H9 (cell line): ENCODE measurements around the gene ADI1. TPM values are rescaled to one million over a fixed set of nuclear protein-coding genes. Genes with fewer than 3 reads are reported as not detected.
A peak's percentile ranks its signal among the peaks of the same experiment; 100 is the strongest.

Experiments used
- DNase-seq: peaks from one replicate; pipeline ENCODE4 v3.0.0-alpha.2; 2017
- H2AFZ ChIP-seq: one replicate; pipeline ENCODE4 v1.6.1; 2013; ENCODE audit warnings: mild to moderate bottlenecking, low read length, control low read depth, moderate library complexity
- H2AK5ac ChIP-seq: 2 replicates; pipeline ENCODE4 v1.6.1; 2013; ENCODE audit warnings: low read length, control low read depth, mixed read lengths; ENCODE audit not compliant: insufficient read length
- H2BK120ac ChIP-seq: one replicate; pipeline ENCODE4 v1.6.1; 2013; ENCODE audit warnings: low read depth, mild to moderate bottlenecking, low read length, control low read depth, inconsistent platforms; ENCODE audit not compliant: poor library complexity, severe bottlenecking
- H2BK12ac ChIP-seq: 2 replicates; pipeline ENCODE4 v1.6.1; 2013; ENCODE audit warnings: low read length, control low read depth, mixed read lengths, low read depth; ENCODE audit not compliant: insufficient read length
- H2BK15ac ChIP-seq: 2 replicates; pipeline ENCODE4 v1.6.1; 2013; ENCODE audit warnings: low read depth, low read length, control low read depth
- H2BK20ac ChIP-seq: one replicate; pipeline ENCODE4 v1.6.1; 2013; ENCODE audit warnings: low read depth, mild to moderate bottlenecking, low read length, control low read depth, inconsistent platforms; ENCODE audit not compliant: poor library complexity, severe bottlenecking
- H2BK5ac ChIP-seq: 2 replicates; pipeline ENCODE4 v1.6.1; 2013; ENCODE audit warnings: low read length, control low read depth, mixed read lengths; ENCODE audit not compliant: insufficient read length
- H3K14ac ChIP-seq: 2 replicates; pipeline ENCODE4 v1.6.1; 2013; ENCODE audit warnings: low read length, control low read depth; ENCODE audit not compliant: insufficient read depth
- H3K18ac ChIP-seq: 2 replicates; pipeline ENCODE4 v1.6.1; 2013; ENCODE audit warnings: low read depth, mild to moderate bottlenecking, mixed read lengths, low read length, control low read depth; ENCODE audit not compliant: insufficient read length
- H3K23ac ChIP-seq: 2 replicates; pipeline ENCODE4 v1.6.1; 2013; ENCODE audit warnings: low read length, control low read depth, mixed read lengths, low read depth; ENCODE audit not compliant: insufficient read length
- H3K23me2 ChIP-seq: 2 replicates; pipeline ENCODE4 v1.6.1; 2013; ENCODE audit warnings: low read depth, mild to moderate bottlenecking, mixed read lengths, low read length, control low read depth; ENCODE audit not compliant: insufficient read length, poor library complexity, severe bottlenecking
- H3K27ac ChIP-seq: 2 replicates; pipeline ENCODE4 v1.5.1; 2013; ENCODE audit warnings: low read length, control low read depth, mixed read lengths, low read depth; ENCODE audit not compliant: insufficient read length
- H3K27me3 ChIP-seq: 2 replicates; pipeline ENCODE4 v1.6.1; 2013; ENCODE audit warnings: low read length, control low read depth, inconsistent platforms; ENCODE audit not compliant: insufficient read depth
- H3K4ac ChIP-seq: 2 replicates; pipeline ENCODE4 v1.6.1; 2013; ENCODE audit warnings: low read depth, mild to moderate bottlenecking, control low read depth, inconsistent platforms, low read length, moderate library complexity
- H3K4me1 ChIP-seq: 2 replicates; pipeline ENCODE4 v1.6.1; 2013; ENCODE audit warnings: low read length, control low read depth, inconsistent platforms; ENCODE audit not compliant: insufficient read depth
- H3K4me2 ChIP-seq: 2 replicates; pipeline ENCODE4 v1.6.1; 2013; ENCODE audit warnings: low read length, control low read depth, mixed read lengths; ENCODE audit not compliant: insufficient read length, insufficient read depth
- H3K56ac ChIP-seq: 2 replicates; pipeline ENCODE4 v1.6.1; 2013; ENCODE audit warnings: low read depth, mild to moderate bottlenecking, mixed read lengths, low read length, control low read depth; ENCODE audit not compliant: insufficient read length
- H3K79me1 ChIP-seq: 2 replicates; pipeline ENCODE4 v1.6.1; 2013; ENCODE audit warnings: low read depth, mild to moderate bottlenecking, moderate library complexity, low read length, control low read depth, inconsistent platforms; ENCODE audit not compliant: insufficient read depth, poor library complexity, severe bottlenecking
- H3K79me2 ChIP-seq: 2 replicates; pipeline ENCODE4 v1.6.1; 2013; ENCODE audit warnings: low read length, control low read depth, inconsistent platforms; ENCODE audit not compliant: insufficient read depth
- H3K9ac ChIP-seq: 2 replicates; pipeline ENCODE4 v1.6.1; 2013; ENCODE audit warnings: low read length, control low read depth, mixed read lengths; ENCODE audit not compliant: insufficient read length; ENCODE audit errors: extremely low read depth
- H3K9me3 ChIP-seq: one replicate; pipeline ENCODE4 v1.6.1; 2013; ENCODE audit warnings: low read depth, low read length, inconsistent platforms; ENCODE audit not compliant: control insufficient read depth
- H3T11ph ChIP-seq: one replicate; pipeline ENCODE4 v1.6.1; 2013; ENCODE audit warnings: mild to moderate bottlenecking, low read length, control low read depth, inconsistent platforms
- H4K20me1 ChIP-seq: one replicate; pipeline ENCODE4 v1.6.1; 2013; ENCODE audit not compliant: control insufficient read depth, insufficient read length, insufficient read depth
- H4K5ac ChIP-seq: 2 replicates; pipeline ENCODE4 v1.6.1; 2013; ENCODE audit warnings: low read depth, mild to moderate bottlenecking, mixed read lengths, low read length, control low read depth; ENCODE audit not compliant: insufficient read length
- H4K8ac ChIP-seq: replicated peaks from 2 replicates; pipeline ENCODE4 v1.6.1; 2013; ENCODE audit warnings: low read length, control low read depth, mixed read lengths, low read depth; ENCODE audit not compliant: insufficient read length
- H4K91ac ChIP-seq: 2 replicates; pipeline ENCODE4 v1.6.1; 2013; ENCODE audit warnings: low read depth, mild to moderate bottlenecking, moderate library complexity, mixed read lengths, low read length, control low read depth; ENCODE audit not compliant: insufficient read length
- H3K27ac Mint-ChIP-seq, 3 experiments: 2 replicates in 2 of 3; 3 replicates in 1 of 3; pipeline ENCODE4 v1.8.0; 2020 to 2021; ENCODE audit warnings: mixed read lengths in 3 of 3, mild to moderate bottlenecking in 1 of 3, moderate library complexity in 1 of 3
- H3K27me3 Mint-ChIP-seq: 2 replicates; pipeline ENCODE4 v1.8.0; 2021; ENCODE audit warnings: low read depth, mild to moderate bottlenecking, moderate library complexity, mixed read lengths
- H3K36me3 Mint-ChIP-seq, 3 experiments: 2 replicates in 2 of 3; 3 replicates in 1 of 3; pipeline ENCODE4 v1.8.0; 2020 to 2021; ENCODE audit warnings: low read depth in 3 of 3, mixed read lengths in 3 of 3; ENCODE audit not compliant: insufficient read depth in 1 of 3
- H3K4me1 Mint-ChIP-seq, 2 experiments: 2 replicates each; pipeline ENCODE4 v1.8.0; 2020; ENCODE audit warnings: mixed read lengths in 2 of 2
- H3K4me3 Mint-ChIP-seq, 2 experiments: 2 replicates in 1 of 2; 3 replicates in 1 of 2; pipeline ENCODE4 v1.8.0; 2020 to 2021; ENCODE audit warnings: mild to moderate bottlenecking in 2 of 2, mixed read lengths in 2 of 2, moderate library complexity in 1 of 2
- H3K9me3 Mint-ChIP-seq, 2 experiments: 2 replicates in 1 of 2; 3 replicates in 1 of 2; pipeline ENCODE4 v1.8.0; 2020; ENCODE audit warnings: mild to moderate bottlenecking in 2 of 2, mixed read lengths in 2 of 2, moderate library complexity in 1 of 2
- WGBS: extraction: QIAGEN DNeasy Blood & Tissue Kit; methylation state at CpG from one replicate; pipeline ENCODE4 v1.1.7; 2013; ENCODE audit warnings: missing lambda C conversion rate, low lambda C conversion rate, mixed read lengths; ENCODE audit not compliant: insufficient read length; ENCODE audit errors: extremely low coverage; 5-methylcytosine and 5-hydroxymethylcytosine counted together
- total RNA-seq: library from RNA; stranded (reverse); gene quantifications from 2 replicates; pipeline ENCODE4 v1.2.1, GENCODE V29; 2021
- TF ChIP-seq, protein P1 (sequence below): fragments of 200-600 bp; sonication (generic); conservative IDR thresholded peaks from 3 replicates; pipeline ENCODE4 v1.8.0; 2021; ENCODE audit warnings: antibody characterized with exemption, mild to moderate bottlenecking

Gene ADI1
- total RNA-seq, 1 experiment from 2014 or later, result 23.4 TPM

DNA sequence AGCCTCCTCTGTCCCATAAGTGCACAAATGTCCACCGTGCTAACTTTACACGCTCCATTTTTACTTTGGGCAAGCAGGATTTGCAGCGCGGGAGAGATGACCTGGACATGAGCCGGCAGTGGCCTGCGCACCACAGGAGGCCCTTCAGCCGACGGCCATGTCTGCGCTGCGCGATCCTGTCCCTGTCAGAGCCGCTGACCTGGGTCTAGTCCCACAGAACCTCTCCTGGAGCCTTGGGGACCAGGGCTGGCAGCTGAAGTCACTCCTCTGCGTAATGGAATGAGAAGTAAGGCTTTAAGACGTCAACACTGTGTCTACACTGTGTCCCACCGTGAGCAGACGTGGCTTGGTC, 29.6 kb downstream of the ADI1 start:
- Histone ChIP-seq H3K9me3 (no peaks in the 10 kb centered on the region), H3K4ac (no peak overlapping the region), H3K18ac (no peak overlapping the region), H2BK15ac (no peak overlapping the region), H3K79me1 (no peaks in the 10 kb centered on the region), H3K79me2 (no peaks in the 10 kb centered on the region), H2BK20ac (no peak overlapping the region), H2AK5ac (no peak overlapping the region), H3K56ac (no peak overlapping the region), H3T11ph (no peak overlapping the region), H4K20me1 (no peaks in the 10 kb centered on the region), H4K5ac (no peak overlapping the region), H3K27ac (no peak overlapping the region), H3K9ac (no peak overlapping the region), H4K91ac (no peak overlapping the region), H3K27me3 (no peaks in the 10 kb centered on the region), H3K4me2 (no peak overlapping the region), H2BK5ac (no peak overlapping the region), H2BK120ac (no peak overlapping the region), H3K23ac (no peak overlapping the region), H3K4me1 (no peaks in the 10 kb centered on the region), H3K14ac (no peak overlapping the region), H3K23me2 (no peaks in the 10 kb centered on the region), H2BK12ac (no peak overlapping the region), H2AFZ (no peak overlapping the region), H4K8ac (no peak overlapping the region)
- Mint-ChIP-seq H3K4me3 (no peak overlapping the region), H3K4me1 (peaks cover 17 to 28% of the 10 kb centered on the region in 2 experiments), H3K27me3 (peaks cover 1% of the 10 kb centered on the region; the same call in 1 of the 2 replicates), H3K9me3 (peaks cover 3 to 8% of the 10 kb centered on the region in 2 experiments; a peak in 2 of 5 replicates), H3K27ac (peak overlapping the region in 2 of 3 experiments; percentile 20 to 57; a peak in 2 of 7 replicates), H3K36me3 (peaks cover 11 to 18% (median 16%) of the 10 kb centered on the region in 3 experiments)
- peak; percentile 27 for DNase-seq
- TF ChIP-seq, protein P1, sequence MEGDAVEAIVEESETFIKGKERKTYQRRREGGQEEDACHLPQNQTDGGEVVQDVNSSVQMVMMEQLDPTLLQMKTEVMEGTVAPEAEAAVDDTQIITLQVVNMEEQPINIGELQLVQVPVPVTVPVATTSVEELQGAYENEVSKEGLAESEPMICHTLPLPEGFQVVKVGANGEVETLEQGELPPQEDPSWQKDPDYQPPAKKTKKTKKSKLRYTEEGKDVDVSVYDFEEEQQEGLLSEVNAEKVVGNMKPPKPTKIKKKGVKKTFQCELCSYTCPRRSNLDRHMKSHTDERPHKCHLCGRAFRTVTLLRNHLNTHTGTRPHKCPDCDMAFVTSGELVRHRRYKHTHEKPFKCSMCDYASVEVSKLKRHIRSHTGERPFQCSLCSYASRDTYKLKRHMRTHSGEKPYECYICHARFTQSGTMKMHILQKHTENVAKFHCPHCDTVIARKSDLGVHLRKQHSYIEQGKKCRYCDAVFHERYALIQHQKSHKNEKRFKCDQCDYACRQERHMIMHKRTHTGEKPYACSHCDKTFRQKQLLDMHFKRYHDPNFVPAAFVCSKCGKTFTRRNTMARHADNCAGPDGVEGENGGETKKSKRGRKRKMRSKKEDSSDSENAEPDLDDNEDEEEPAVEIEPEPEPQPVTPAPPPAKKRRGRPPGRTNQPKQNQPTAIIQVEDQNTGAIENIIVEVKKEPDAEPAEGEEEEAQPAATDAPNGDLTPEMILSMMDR, result no peak
- WGBS, result no CpG with 5 or more reads among the region's 16 CpGs
